C4-2B (cell line): Measurements from ENCODE around the gene ST6GALNAC3.

Experiments used
- CTCF ChIP-seq: fragments of 450-650 bp; conservative IDR thresholded peaks from 2 replicates; pipeline ENCODE4 v1.5.1; 2017; ENCODE audit warnings: mild to moderate bottlenecking
- ZFX ChIP-seq: fragments of 450-650 bp; IDR thresholded peaks from 2 replicates; pipeline ENCODE4 v1.6.1; 2017

- no peak for TF ChIP-seq CTCF
- TF ChIP-seq ZFX = no peak
Measured at GRCh38 chr1:76049498-76049897, 25.0 kb upstream of the ST6GALNAC3 start.
